Hepatocyte (in vitro differentiated cells): Measurements from ENCODE around the gene PROSER2. TPM values are rescaled to one million over a fixed set of nuclear protein-coding genes. Genes with fewer than 3 reads are reported as not detected.

Experiments used
- DNase-seq: peaks from one replicate; pipeline ENCODE4 v3.0.0-alpha.2; 2016; ENCODE audit warnings: low spot score
- H2AFZ ChIP-seq: fragments of 200-600 bp; sonication (generic); 2 replicates; pipeline ENCODE4 v1.6.0; 2016; ENCODE audit warnings: antibody characterized with exemption, mild to moderate bottlenecking
- H3K27ac ChIP-seq: fragments of 200-600 bp; sonication (generic); 2 replicates; pipeline ENCODE4 v1.5.1; 2016; ENCODE audit warnings: mild to moderate bottlenecking
- H3K27me3 ChIP-seq: fragments of 200-600 bp; sonication (generic); 2 replicates; pipeline ENCODE4 v1.6.1; 2016
- H3K36me3 ChIP-seq: fragments of 200-600 bp; sonication (generic); replicated peaks from 2 replicates; pipeline ENCODE4 v1.5.1; 2016; ENCODE audit warnings: low read depth; ENCODE audit not compliant: insufficient read depth
- H3K4me1 ChIP-seq: fragments of 200-600 bp; sonication (generic); 2 replicates; pipeline ENCODE4 v1.5.1; 2016; ENCODE audit warnings: mild to moderate bottlenecking, moderate library complexity; ENCODE audit not compliant: insufficient read depth
- H3K4me2 ChIP-seq: fragments of 200-600 bp; sonication (generic); 2 replicates; pipeline ENCODE4 v1.6.0; 2016
- H3K4me3 ChIP-seq: fragments of 200-600 bp; sonication (generic); 2 replicates; pipeline ENCODE4 v1.5.1; 2016; ENCODE audit warnings: mild to moderate bottlenecking
- H3K79me2 ChIP-seq: fragments of 200-600 bp; sonication (generic); 2 replicates; pipeline ENCODE4 v1.6.0; 2017; ENCODE audit warnings: mild to moderate bottlenecking
- H3K9me2 ChIP-seq: fragments of 200-600 bp; sonication (generic); replicated peaks from 2 replicates; pipeline ENCODE4 v1.6.0; 2017; ENCODE audit warnings: mild to moderate bottlenecking; ENCODE audit not compliant: insufficient read depth
- H3K9me3 ChIP-seq: fragments of 200-600 bp; sonication (generic); 2 replicates; pipeline ENCODE4 v1.5.1; 2016; ENCODE audit warnings: low read depth, mild to moderate bottlenecking
- H4K20me1 ChIP-seq: fragments of 200-600 bp; sonication (generic); 2 replicates; pipeline ENCODE4 v1.6.0; 2016; ENCODE audit warnings: mild to moderate bottlenecking; ENCODE audit not compliant: insufficient read depth, poor library complexity, severe bottlenecking
- EZH2 ChIP-seq: fragments of 200-600 bp; sonication (generic); IDR thresholded peaks from 2 replicates; pipeline ENCODE4 v1.6.1; 2016; ENCODE audit warnings: antibody characterized with exemption, mild to moderate bottlenecking, borderline replicate concordance
- EZH2phosphoT487 ChIP-seq: fragments of 200-600 bp; sonication (generic); IDR thresholded peaks from one replicate; pipeline ENCODE4 v1.6.1; 2018; ENCODE audit warnings: antibody characterized with exemption, mild to moderate bottlenecking, low read depth, moderate library complexity; ENCODE audit not compliant: unreplicated experiment, severe bottlenecking
- WGBS: methylation state at CpG from one replicate; pipeline ENCODE4 v1.1.6; 2016; ENCODE audit warnings: low lambda C conversion rate; ENCODE audit errors: missing lambda C conversion rate; 5-methylcytosine and 5-hydroxymethylcytosine counted together
- polyA plus RNA-seq: library from polyadenylated mRNA; unstranded; fragments of >200 nt; fragmentation: Nextera tagmentation; extraction: Ambion mirVana; gene quantifications from 2 replicates; pipeline ENCODE4 v1.2.1, GENCODE V29; 2016
- total RNA-seq: library from RNA; depleted of rRNA; stranded (reverse); fragments of >200 nt; gene quantifications from 2 replicates; pipeline ENCODE4 v1.2.3, GENCODE V29; 2014
- TF ChIP-seq, protein P1 (sequence below): fragments of 200-600 bp; sonication (generic); IDR thresholded peaks from 2 replicates; pipeline ENCODE4 v1.5.1; 2016; ENCODE audit warnings: antibody characterized with exemption, mild to moderate bottlenecking; ENCODE audit not compliant: poor library complexity

The PROSER2 gene
- total and polyA plus RNA-seq, 2 experiments from 2014 or later, result 13.3 to 39.9 TPM

DNA sequence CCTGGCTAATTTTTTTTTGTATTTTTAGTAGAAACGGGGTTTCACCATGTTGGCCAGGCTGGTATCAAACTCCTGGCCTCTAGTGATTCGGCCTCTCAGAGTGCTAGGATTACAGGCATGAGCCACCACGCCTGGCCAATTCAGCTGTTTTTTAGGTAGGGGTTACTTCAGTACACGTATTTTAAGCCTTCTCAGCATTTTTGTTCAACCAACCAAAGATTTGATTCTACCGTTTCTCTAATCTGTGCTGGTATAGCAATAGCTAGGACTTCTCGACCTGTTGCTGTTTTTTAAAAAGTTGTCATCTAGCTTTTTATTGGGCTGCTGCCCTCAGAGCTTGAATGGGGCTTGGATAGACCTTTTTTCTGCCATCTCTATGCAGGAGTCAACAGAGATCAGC is 34.9 kb downstream of the PROSER2 start:
- H3K27ac ChIP-seq, result no peak overlapping the region
- 90% methylated on average over 6 of the region's 6 CpGs for WGBS
- TF ChIP-seq EZH2phosphoT487 (no peak), EZH2 (no peak)
- TF ChIP-seq, protein P1, sequence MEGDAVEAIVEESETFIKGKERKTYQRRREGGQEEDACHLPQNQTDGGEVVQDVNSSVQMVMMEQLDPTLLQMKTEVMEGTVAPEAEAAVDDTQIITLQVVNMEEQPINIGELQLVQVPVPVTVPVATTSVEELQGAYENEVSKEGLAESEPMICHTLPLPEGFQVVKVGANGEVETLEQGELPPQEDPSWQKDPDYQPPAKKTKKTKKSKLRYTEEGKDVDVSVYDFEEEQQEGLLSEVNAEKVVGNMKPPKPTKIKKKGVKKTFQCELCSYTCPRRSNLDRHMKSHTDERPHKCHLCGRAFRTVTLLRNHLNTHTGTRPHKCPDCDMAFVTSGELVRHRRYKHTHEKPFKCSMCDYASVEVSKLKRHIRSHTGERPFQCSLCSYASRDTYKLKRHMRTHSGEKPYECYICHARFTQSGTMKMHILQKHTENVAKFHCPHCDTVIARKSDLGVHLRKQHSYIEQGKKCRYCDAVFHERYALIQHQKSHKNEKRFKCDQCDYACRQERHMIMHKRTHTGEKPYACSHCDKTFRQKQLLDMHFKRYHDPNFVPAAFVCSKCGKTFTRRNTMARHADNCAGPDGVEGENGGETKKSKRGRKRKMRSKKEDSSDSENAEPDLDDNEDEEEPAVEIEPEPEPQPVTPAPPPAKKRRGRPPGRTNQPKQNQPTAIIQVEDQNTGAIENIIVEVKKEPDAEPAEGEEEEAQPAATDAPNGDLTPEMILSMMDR, result no peak
- no peak for DNase-seq
- H3K79me2 ChIP-seq, result no peaks in the 10 kb centered on the region
- no peaks in the 10 kb centered on the region for H3K9me2 ChIP-seq
- H3K4me1 ChIP-seq, result no peaks in the 10 kb centered on the region
- no peak overlapping the region for H3K4me3 ChIP-seq
- H4K20me1 ChIP-seq, result no peaks in the 10 kb centered on the region
- H2AFZ ChIP-seq, result no peak overlapping the region
- no peaks in the 10 kb centered on the region for H3K9me3 ChIP-seq
- no peak overlapping the region for H3K4me2 ChIP-seq
- H3K27me3 ChIP-seq, result no peaks in the 10 kb centered on the region
- H3K36me3 ChIP-seq, result no peaks in the 10 kb centered on the region

- DNase-seq, result no peak
- Histone ChIP-seq H3K9me2 (no peaks in the 10 kb centered on the region), H3K79me2 (peaks cover 5% of the 10 kb centered on the region), H2AFZ (no peak overlapping the region), H3K4me3 (no peak overlapping the region), H3K4me2 (no peak overlapping the region), H3K27me3 (no peaks in the 10 kb centered on the region), H3K4me1 (no peaks in the 10 kb centered on the region), H3K9me3 (no peaks in the 10 kb centered on the region), H4K20me1 (no peaks in the 10 kb centered on the region), H3K27ac (no peak overlapping the region), H3K36me3 (no peaks in the 10 kb centered on the region)
- 94% methylated on average over 11 of the region's 11 CpGs for whole genome bisulfite sequencing
- TF ChIP-seq EZH2phosphoT487, result no peak
- no peak for TF ChIP-seq EZH2
- TF ChIP-seq, protein P1, result no peak
These were observed 38.2 kb downstream of the PROSER2 start for GRCh38 chr10:11861341-11861740.

DNA sequence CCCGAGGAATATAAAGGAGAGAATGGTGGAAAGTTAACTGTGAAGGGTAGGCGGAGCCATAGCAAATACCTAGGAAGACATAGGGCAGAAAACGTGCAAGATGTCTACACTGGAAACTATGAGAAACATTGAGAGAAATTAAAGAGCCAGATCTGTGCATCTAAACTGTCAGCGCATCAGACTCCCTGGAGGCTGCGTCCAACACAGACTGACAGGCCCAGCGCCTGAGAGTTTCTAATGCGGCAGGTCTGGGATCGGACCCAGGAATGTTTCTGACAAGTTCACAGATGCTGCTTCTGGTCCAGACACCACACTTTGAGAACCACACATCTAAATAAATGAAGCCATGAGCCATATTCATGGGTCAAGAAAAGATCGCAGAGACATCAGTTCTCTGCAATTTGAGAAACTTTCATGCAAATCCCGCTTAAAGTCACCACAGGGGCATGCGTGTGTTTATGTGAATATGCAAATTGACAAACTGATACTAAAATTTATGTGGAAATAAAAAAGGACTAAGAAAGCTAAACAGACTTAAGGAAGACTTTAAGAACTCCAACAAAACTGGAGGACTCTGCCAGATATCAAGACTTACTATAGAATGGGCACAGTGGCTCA is 38.8 kb downstream of the PROSER2 start:
- H3K4me3 ChIP-seq, result no peak overlapping the region
- H4K20me1 ChIP-seq, result no peaks in the 10 kb centered on the region
- H3K27me3 ChIP-seq, result no peaks in the 10 kb centered on the region
- no peaks in the 10 kb centered on the region for H3K4me1 ChIP-seq
- H3K36me3 ChIP-seq, result no peaks in the 10 kb centered on the region
- H3K79me2 ChIP-seq, result peaks cover 5% of the 10 kb centered on the region
- H3K27ac ChIP-seq, result no peak overlapping the region
- H3K9me3 ChIP-seq, result no peaks in the 10 kb centered on the region
- no peaks in the 10 kb centered on the region for H3K9me2 ChIP-seq
- TF ChIP-seq EZH2, result no peak
- TF ChIP-seq EZH2phosphoT487, result no peak
- TF ChIP-seq, protein P1, result no peak
- H3K4me2 ChIP-seq, result no peak overlapping the region
- DNase-seq, result no peak
- WGBS, result 91% methylated on average over 11 of the region's 11 CpGs
- no peak overlapping the region for H2AFZ ChIP-seq
